ENCODE measurements around the gene TTC23L.

DNA sequence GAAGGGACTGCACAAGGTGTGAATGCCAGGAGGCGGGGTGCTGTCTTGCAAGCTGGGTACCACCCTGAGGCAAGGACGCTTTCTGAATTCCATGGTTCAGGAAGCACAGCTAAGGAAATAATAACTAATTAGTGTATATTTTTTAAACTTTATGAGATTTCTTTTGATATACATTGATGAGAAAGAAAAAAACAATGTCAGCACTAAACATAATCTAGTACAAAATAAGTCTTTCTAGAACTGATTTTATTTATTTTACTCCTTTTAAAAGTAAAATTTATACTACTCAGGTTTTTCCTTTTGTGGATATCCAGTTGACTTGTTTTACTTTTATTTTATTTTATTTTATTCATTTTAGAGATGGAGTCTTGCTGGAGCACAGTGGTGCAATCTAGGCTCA lies 94.0 kb downstream of the TTC23L start:
- TF ChIP-seq, protein P1, sequence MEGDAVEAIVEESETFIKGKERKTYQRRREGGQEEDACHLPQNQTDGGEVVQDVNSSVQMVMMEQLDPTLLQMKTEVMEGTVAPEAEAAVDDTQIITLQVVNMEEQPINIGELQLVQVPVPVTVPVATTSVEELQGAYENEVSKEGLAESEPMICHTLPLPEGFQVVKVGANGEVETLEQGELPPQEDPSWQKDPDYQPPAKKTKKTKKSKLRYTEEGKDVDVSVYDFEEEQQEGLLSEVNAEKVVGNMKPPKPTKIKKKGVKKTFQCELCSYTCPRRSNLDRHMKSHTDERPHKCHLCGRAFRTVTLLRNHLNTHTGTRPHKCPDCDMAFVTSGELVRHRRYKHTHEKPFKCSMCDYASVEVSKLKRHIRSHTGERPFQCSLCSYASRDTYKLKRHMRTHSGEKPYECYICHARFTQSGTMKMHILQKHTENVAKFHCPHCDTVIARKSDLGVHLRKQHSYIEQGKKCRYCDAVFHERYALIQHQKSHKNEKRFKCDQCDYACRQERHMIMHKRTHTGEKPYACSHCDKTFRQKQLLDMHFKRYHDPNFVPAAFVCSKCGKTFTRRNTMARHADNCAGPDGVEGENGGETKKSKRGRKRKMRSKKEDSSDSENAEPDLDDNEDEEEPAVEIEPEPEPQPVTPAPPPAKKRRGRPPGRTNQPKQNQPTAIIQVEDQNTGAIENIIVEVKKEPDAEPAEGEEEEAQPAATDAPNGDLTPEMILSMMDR (IDR thresholded peaks at IDR 0.05), result no peak
- TF ChIP-seq POLR2A (IDR thresholded peaks at IDR 0.05), result no peak

Data from thyroid gland (tissue), 4 donors.